Measurements from ENCODE around the gene AGPAT3.

The AGPAT3 gene

DNA sequence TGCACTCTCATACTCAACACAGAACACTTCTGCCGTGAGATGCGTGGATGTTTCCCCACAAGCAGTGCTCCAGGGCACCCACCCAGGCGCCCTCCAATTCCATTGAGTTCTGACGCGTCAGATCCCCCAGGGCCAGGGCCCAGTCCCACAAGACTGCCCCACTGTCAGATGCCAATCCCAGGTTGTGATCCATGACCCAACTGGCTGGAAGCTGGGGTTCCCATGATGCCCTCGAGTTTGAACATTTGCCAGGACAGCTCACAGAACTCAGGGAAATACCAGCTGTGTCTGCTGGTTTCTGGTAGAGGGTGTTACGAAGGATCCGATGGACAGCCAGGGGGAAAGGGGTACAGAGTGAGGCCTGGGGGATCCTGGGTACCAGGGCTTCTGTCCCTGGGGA, 58.4 kb downstream of the AGPAT3 start:
- Histone ChIP-seq H3K4me1 (ENCODE audit: control insufficient read depth, low read length) (peaks cover 45% of the 10 kb centered on the region), H3K27ac (ENCODE audit: low read depth, low read length) (no peak overlapping the region), H3K4me3 (ENCODE audit: low read length) (no peak overlapping the region), H3K36me3 (ENCODE audit: control insufficient read depth, low read length) (no peaks in the 10 kb centered on the region), H3K79me2 (ENCODE audit: control insufficient read depth, low read length) (peaks cover 42% of the 10 kb centered on the region), H3K4me2 (ENCODE audit: low read length) (peak overlapping the region; percentile 17; the same call in 1 of the 2 replicates), H3F3A (ENCODE audit: control insufficient read depth, insufficient read depth) (peaks cover 5% of the 10 kb centered on the region; the same call in 1 of the 2 replicates), H3K27me3 (ENCODE audit: control insufficient read depth, low read length) (no peaks in the 10 kb centered on the region), H4K20me1 (ENCODE audit: control insufficient read depth, insufficient read depth, low read depth, low read length) (peaks cover 4% of the 10 kb centered on the region; the same call in 1 of the 2 replicates), H3K9me2 (replicated peaks; ENCODE audit: control insufficient read depth, low read length) (no peaks in the 10 kb centered on the region), H3K9me3 (ENCODE audit: control insufficient read depth, insufficient read depth, low read length) (no peaks in the 10 kb centered on the region)
- no peak for TF ChIP-seq EZH2phosphoT487 (IDR thresholded peaks at IDR 0.05; ENCODE audit: borderline replicate concordance, low read length)

DNA sequence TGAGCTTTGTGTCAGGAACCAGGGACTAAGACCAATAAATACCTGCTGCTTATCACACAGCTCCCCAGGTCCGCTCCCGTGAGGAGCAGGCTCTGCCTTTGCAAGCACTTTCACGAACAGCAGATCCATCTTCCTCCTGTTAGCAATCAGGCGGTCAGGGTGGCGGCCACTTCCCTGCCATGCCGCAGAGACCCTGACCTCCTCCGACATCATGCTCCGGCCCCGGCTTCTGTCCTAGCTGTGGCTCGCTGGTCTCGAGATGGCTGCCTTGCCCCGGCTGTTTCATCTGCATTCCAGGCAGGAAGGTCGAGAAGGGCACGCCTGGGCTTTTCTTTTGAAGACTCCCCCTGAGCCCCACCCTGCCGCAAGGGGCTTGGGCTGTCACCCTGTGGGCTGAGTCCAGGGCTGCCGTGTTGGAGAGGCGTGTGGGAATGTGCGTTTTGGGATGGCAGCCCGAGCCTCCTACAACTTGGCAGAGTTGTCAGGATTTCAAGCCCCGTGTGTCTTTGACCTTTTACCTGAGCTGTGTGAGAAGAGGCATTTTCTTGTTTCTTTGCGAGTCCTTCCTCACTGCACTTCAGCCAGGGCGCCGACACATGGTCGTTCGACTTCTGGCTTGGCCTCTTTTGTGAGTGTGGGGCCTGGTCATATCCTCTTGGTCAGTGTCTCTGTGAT, 59.5 kb downstream of the AGPAT3 start:
- H3K27me3 ChIP-seq (ENCODE audit: control insufficient read depth, low read length), result no peaks in the 10 kb centered on the region
- no peak overlapping the region for H3K27ac ChIP-seq (ENCODE audit: low read depth, low read length)
- peaks cover 39% of the 10 kb centered on the region for H3K4me1 ChIP-seq (ENCODE audit: control insufficient read depth, low read length)
- H3K4me3 ChIP-seq (ENCODE audit: low read length), result no peak overlapping the region
- no peaks in the 10 kb centered on the region for H3K9me3 ChIP-seq (ENCODE audit: control insufficient read depth, insufficient read depth, low read length)
- no peaks in the 10 kb centered on the region for H4K20me1 ChIP-seq (ENCODE audit: control insufficient read depth, insufficient read depth, low read depth, low read length)
- H3K9me2 ChIP-seq (replicated peaks; ENCODE audit: control insufficient read depth, low read length), result no peaks in the 10 kb centered on the region
- no peak for TF ChIP-seq EZH2phosphoT487 (IDR thresholded peaks at IDR 0.05; ENCODE audit: borderline replicate concordance, low read length)
- TF ChIP-seq, protein P1, sequence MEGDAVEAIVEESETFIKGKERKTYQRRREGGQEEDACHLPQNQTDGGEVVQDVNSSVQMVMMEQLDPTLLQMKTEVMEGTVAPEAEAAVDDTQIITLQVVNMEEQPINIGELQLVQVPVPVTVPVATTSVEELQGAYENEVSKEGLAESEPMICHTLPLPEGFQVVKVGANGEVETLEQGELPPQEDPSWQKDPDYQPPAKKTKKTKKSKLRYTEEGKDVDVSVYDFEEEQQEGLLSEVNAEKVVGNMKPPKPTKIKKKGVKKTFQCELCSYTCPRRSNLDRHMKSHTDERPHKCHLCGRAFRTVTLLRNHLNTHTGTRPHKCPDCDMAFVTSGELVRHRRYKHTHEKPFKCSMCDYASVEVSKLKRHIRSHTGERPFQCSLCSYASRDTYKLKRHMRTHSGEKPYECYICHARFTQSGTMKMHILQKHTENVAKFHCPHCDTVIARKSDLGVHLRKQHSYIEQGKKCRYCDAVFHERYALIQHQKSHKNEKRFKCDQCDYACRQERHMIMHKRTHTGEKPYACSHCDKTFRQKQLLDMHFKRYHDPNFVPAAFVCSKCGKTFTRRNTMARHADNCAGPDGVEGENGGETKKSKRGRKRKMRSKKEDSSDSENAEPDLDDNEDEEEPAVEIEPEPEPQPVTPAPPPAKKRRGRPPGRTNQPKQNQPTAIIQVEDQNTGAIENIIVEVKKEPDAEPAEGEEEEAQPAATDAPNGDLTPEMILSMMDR (IDR thresholded peaks at IDR 0.05; ENCODE audit: low read depth, low read length, poor library complexity, severe bottlenecking), result no peak
- no peaks in the 10 kb centered on the region for H3F3A ChIP-seq (ENCODE audit: control insufficient read depth, insufficient read depth)
- H3K36me3 ChIP-seq (ENCODE audit: control insufficient read depth, low read length), result no peaks in the 10 kb centered on the region
- H3K79me2 ChIP-seq (ENCODE audit: control insufficient read depth, low read length), result peaks cover 32% of the 10 kb centered on the region
- no peak overlapping the region for H3K4me2 ChIP-seq (ENCODE audit: low read length)

DNA sequence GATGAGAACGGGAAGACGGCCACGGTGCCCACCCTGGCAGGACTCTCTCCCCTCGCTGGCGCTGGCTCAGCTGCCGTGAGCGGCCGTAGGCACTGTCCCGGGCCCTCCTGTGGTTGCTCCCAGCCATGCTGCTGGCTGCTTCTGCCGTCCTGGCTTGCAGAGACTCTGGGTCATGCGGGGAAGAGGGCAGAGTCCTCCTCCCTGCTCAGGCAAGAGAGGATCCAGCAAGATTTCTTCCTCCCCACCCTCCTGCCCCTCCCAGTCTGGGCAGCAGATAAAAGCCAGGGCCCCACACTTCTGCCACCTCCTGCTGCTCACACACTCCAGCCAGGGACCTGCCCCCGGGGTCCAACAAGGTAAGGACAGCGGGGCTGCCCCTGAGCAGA, 60.1 kb downstream of the AGPAT3 start:
- Histone ChIP-seq H3K79me2 (ENCODE audit: control insufficient read depth, low read length) (peaks cover 27% of the 10 kb centered on the region), H4K20me1 (ENCODE audit: control insufficient read depth, insufficient read depth, low read depth, low read length) (no peaks in the 10 kb centered on the region), H3K4me1 (ENCODE audit: control insufficient read depth, low read length) (peaks cover 36% of the 10 kb centered on the region), H3K4me3 (ENCODE audit: low read length) (no peak overlapping the region), H3K27me3 (ENCODE audit: control insufficient read depth, low read length) (no peaks in the 10 kb centered on the region), H3K9me3 (ENCODE audit: control insufficient read depth, insufficient read depth, low read length) (no peaks in the 10 kb centered on the region), H3K4me2 (ENCODE audit: low read length) (no peak overlapping the region), H3F3A (ENCODE audit: control insufficient read depth, insufficient read depth) (no peaks in the 10 kb centered on the region), H3K9me2 (replicated peaks; ENCODE audit: control insufficient read depth, low read length) (no peaks in the 10 kb centered on the region), H3K27ac (ENCODE audit: low read depth, low read length) (no peak overlapping the region), H3K36me3 (ENCODE audit: control insufficient read depth, low read length) (no peaks in the 10 kb centered on the region)
- no peak for TF ChIP-seq EZH2phosphoT487 (IDR thresholded peaks at IDR 0.05; ENCODE audit: borderline replicate concordance, low read length)
- TF ChIP-seq, protein P1 (IDR thresholded peaks at IDR 0.05; ENCODE audit: low read depth, low read length, poor library complexity, severe bottlenecking), result no peak

DNA sequence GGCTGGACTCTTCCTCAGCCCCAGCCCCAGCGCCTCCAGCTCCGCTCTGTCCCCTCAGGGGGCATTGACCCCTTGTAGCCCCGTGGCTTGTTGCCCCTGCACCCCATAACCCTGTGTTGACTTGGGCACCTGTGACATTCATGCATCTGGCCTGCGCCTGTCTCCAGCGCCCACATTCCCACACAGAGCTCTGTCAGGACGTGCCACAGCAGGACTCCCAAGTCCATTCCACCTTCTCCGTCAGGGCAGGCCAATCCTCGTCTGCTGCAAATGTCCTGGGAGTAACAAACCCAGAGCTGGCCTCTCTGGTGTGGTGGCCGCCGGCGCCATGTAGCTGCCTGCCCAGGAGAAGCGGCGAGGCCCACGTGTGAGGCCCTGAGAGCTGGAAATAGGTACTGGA, 60.6 kb downstream of the AGPAT3 start:
- no peaks in the 10 kb centered on the region for H4K20me1 ChIP-seq (ENCODE audit: control insufficient read depth, insufficient read depth, low read depth, low read length)
- H3K4me1 ChIP-seq (ENCODE audit: control insufficient read depth, low read length), result peaks cover 31% of the 10 kb centered on the region
- no peak overlapping the region for H3K4me2 ChIP-seq (ENCODE audit: low read length)
- H3K27me3 ChIP-seq (ENCODE audit: control insufficient read depth, low read length), result no peaks in the 10 kb centered on the region
- H3K27ac ChIP-seq (ENCODE audit: low read depth, low read length), result no peak overlapping the region
- no peaks in the 10 kb centered on the region for H3F3A ChIP-seq (ENCODE audit: control insufficient read depth, insufficient read depth)
- no peaks in the 10 kb centered on the region for H3K9me3 ChIP-seq (ENCODE audit: control insufficient read depth, insufficient read depth, low read length)
- no peaks in the 10 kb centered on the region for H3K36me3 ChIP-seq (ENCODE audit: control insufficient read depth, low read length)
- H3K4me3 ChIP-seq (ENCODE audit: low read length), result no peak overlapping the region
- peaks cover 23% of the 10 kb centered on the region for H3K79me2 ChIP-seq (ENCODE audit: control insufficient read depth, low read length)
- TF ChIP-seq, protein P1 (IDR thresholded peaks at IDR 0.05; ENCODE audit: low read depth, low read length, poor library complexity, severe bottlenecking), result no peak
- no peak for TF ChIP-seq EZH2phosphoT487 (IDR thresholded peaks at IDR 0.05; ENCODE audit: borderline replicate concordance, low read length)
- no peaks in the 10 kb centered on the region for H3K9me2 ChIP-seq (replicated peaks; ENCODE audit: control insufficient read depth, low read length)
